Tibial nerve (tissue), 4 donors: ENCODE data around the gene C18orf63. TPM values are rescaled to one million over a fixed set of nuclear protein-coding genes. Genes with fewer than 3 reads are reported as not detected.
A peak's percentile ranks its signal among the peaks of the same experiment; 100 is the strongest.

Source experiments
- DNase-seq, 2 donors: peaks; one replicate each; pipeline ENCODE4 v3.0.0-alpha.2; 2019; ENCODE audit warnings: low spot score in 2 of 2
- H3K27ac ChIP-seq, 4 donors: fragments of 200-600 bp; sonication (generic) in 3 of 4; one replicate each; pipeline ENCODE4 v1.5.1; 2017 to 2019; ENCODE audit warnings: mild to moderate bottlenecking in 1 of 4
- H3K27me3 ChIP-seq, 2 donors: fragments of 200-600 bp; sonication (generic) in 1 of 2; one replicate each; pipeline versions ENCODE4 v1.5.1 to v1.6.0; 2017 to 2019
- H3K36me3 ChIP-seq, 3 donors: fragments of 200-600 bp; sonication (generic); one replicate each; pipeline ENCODE4 v1.5.1; 2018 to 2019
- H3K4me1 ChIP-seq, 4 donors: fragments of 200-600 bp; sonication (generic) in 3 of 4; one replicate each; pipeline ENCODE4 v1.5.1; 2017 to 2019
- H3K4me3 ChIP-seq, 4 donors: fragments of 200-600 bp; sonication (generic) in 3 of 4; one replicate each; pipeline ENCODE4 v1.5.1; 2017 to 2019; ENCODE audit warnings: mild to moderate bottlenecking in 1 of 4, moderate library complexity in 1 of 4
- H3K9me3 ChIP-seq, 4 donors: fragments of 200-600 bp; sonication (generic) in 3 of 4; one replicate each; pipeline ENCODE4 v1.5.1; 2017 to 2019
- CTCF ChIP-seq, 5 experiments: fragments of 200-600 bp in 3 of 5; fragments of 450-650 bp in 2 of 5; sonication (generic) in 3 of 5; IDR thresholded peaks; one replicate each; pipeline ENCODE4 v1.5.1; 2016 to 2019; ENCODE audit warnings: antibody characterized with exemption in 5 of 5, mild to moderate bottlenecking in 3 of 5, moderate library complexity in 2 of 5
- EP300 ChIP-seq, 2 donors: sonication (generic); formaldehyde crosslinking; IDR thresholded peaks; one replicate each; pipeline ENCODE4 v1.6.1; 2017; ENCODE audit warnings: antibody characterized with exemption in 2 of 2, mild to moderate bottlenecking in 1 of 2
- POLR2A ChIP-seq, 2 donors: fragments of 450-650 bp; IDR thresholded peaks; one replicate each; pipeline ENCODE4 v1.6.1; 2017; ENCODE audit warnings: antibody characterized with exemption in 2 of 2, mild to moderate bottlenecking in 2 of 2, moderate library complexity in 2 of 2
- WGBS, 2 donors: methylation state at CpG; one replicate each; pipeline ENCODE4 v1.1.5; 2018; 5-methylcytosine and 5-hydroxymethylcytosine counted together
- total RNA-seq, 4 donors: library from RNA; depleted of rRNA; stranded (reverse); fragments of >200 nt; gene quantifications; one replicate each; pipeline ENCODE4 v1.1.0, GENCODE V29; 2016

The C18orf63 gene
- total RNA-seq, 4 donors from 2014 or later = not detected

- Histone ChIP-seq H3K36me3 (no peaks in the 10 kb centered on the region), H3K27me3 (no peaks in the 10 kb centered on the region), H3K9me3 (no peaks in the 10 kb centered on the region), H3K27ac (no peak overlapping the region), H3K4me3 (no peak overlapping the region), H3K4me1 (peaks cover 0 to 2% (median 2%) of the 10 kb centered on the region in 4 donors)
- DNase-seq = no peak
- no peak for TF ChIP-seq POLR2A (IDR thresholded peaks at IDR 0.05)
- no peak for TF ChIP-seq CTCF (IDR thresholded peaks at IDR 0.05)
- no peak for TF ChIP-seq EP300 (IDR thresholded peaks at IDR 0.05)
- 88% methylated on average over 3 of the region's 3 CpGs for WGBS, 2 donors
Measured at GRCh38 chr18:74390900-74391299, 75.3 kb downstream of the C18orf63 start.

- TF ChIP-seq POLR2A (IDR thresholded peaks at IDR 0.05) (no peak), CTCF (IDR thresholded peaks at IDR 0.05) (no peak)
- H3K4me1 ChIP-seq = peaks cover 0 to 10% (median 5%) of the 10 kb centered on the region in 4 donors
- H3K4me3 ChIP-seq = no peak overlapping the region
- no peak for DNase-seq
- WGBS, 2 donors = 91 to 95% methylated on average over 4 of the region's 4 CpGs
- no peak overlapping the region for H3K27ac ChIP-seq
- H3K27me3 ChIP-seq = no peaks in the 10 kb centered on the region
- H3K9me3 ChIP-seq = no peaks in the 10 kb centered on the region
- no peaks in the 10 kb centered on the region for H3K36me3 ChIP-seq
Measured at GRCh38 chr18:74392323-74392722, 76.7 kb downstream of the C18orf63 start.

- H3K4me1 ChIP-seq = peaks cover 0 to 23% (median 9%) of the 10 kb centered on the region in 4 donors
- no peaks in the 10 kb centered on the region for H3K36me3 ChIP-seq
- DNase-seq = no peak
- 90 to 93% methylated on average over 7 of the region's 7 CpGs for WGBS, 2 donors
- H3K9me3 ChIP-seq = no peaks in the 10 kb centered on the region
- no peaks in the 10 kb centered on the region for H3K27me3 ChIP-seq
- H3K4me3 ChIP-seq = no peak overlapping the region
- TF ChIP-seq EP300 (IDR thresholded peaks at IDR 0.05) (no peak), CTCF (IDR thresholded peaks at IDR 0.05) (no peak), POLR2A (IDR thresholded peaks at IDR 0.05) (no peak)
- H3K27ac ChIP-seq = no peak overlapping the region
Measured at GRCh38 chr18:74395006-74395405, 79.4 kb downstream of the C18orf63 start.

- Histone ChIP-seq H3K27me3 (no peaks in the 10 kb centered on the region), H3K4me3 (no peak overlapping the region), H3K36me3 (no peaks in the 10 kb centered on the region), H3K27ac (no peak overlapping the region), H3K9me3 (no peaks in the 10 kb centered on the region), H3K4me1 (peaks cover 0 to 29% (median 9%) of the 10 kb centered on the region in 4 donors)
- WGBS, 2 donors = 76 to 80% methylated on average over 4 to 8 of the region's 9 CpGs
- TF ChIP-seq EP300 (IDR thresholded peaks at IDR 0.05) (no peak), POLR2A (IDR thresholded peaks at IDR 0.05) (no peak), CTCF (IDR thresholded peaks at IDR 0.05) (no peak)
- DNase-seq = no peak
Measured at GRCh38 chr18:74395648-74396154, 80.1 kb downstream of the C18orf63 start.

- TF ChIP-seq CTCF (IDR thresholded peaks at IDR 0.05) (no peak), POLR2A (IDR thresholded peaks at IDR 0.05) (no peak), EP300 (IDR thresholded peaks at IDR 0.05) (peak; percentile 59 to 60)
- no peak for DNase-seq
- H3K9me3 ChIP-seq = no peaks in the 10 kb centered on the region
- WGBS, 2 donors = 65 to 69% methylated on average over 16 of the region's 16 CpGs
- no peaks in the 10 kb centered on the region for H3K36me3 ChIP-seq
- no peak overlapping the region for H3K27ac ChIP-seq
- H3K27me3 ChIP-seq = no peaks in the 10 kb centered on the region
- peaks cover 0 to 29% (median 9%) of the 10 kb centered on the region in 4 donors for H3K4me1 ChIP-seq
- no peak overlapping the region for H3K4me3 ChIP-seq
Measured at GRCh38 chr18:74396171-74397169, 80.8 kb downstream of the C18orf63 start.
